ENCODE measurements around the gene RBM20. TPM values are rescaled to one million over a fixed set of nuclear protein-coding genes. Genes with fewer than 3 reads are reported as not detected.

Gene RBM20
- polyA plus RNA-seq, 2 of the 4 experiments (the other 2 are of a cell fraction), result 1.5 to 1.8 TPM

- WGBS (ENCODE audit: missing lambda C conversion rate), result 96% methylated on average over 2 of the region's 2 CpGs
- no peak for ATAC-seq
- H3K4me2 ChIP-seq, result no peak overlapping the region
- no peaks in the 10 kb centered on the region for H3K9me3 ChIP-seq
- peaks cover 9% of the 10 kb centered on the region; the same call in 1 of the 3 replicates for H3K4me1 ChIP-seq
- H3K27ac ChIP-seq, result no peak overlapping the region
- no peak for DNase-seq (ENCODE audit: low read depth in 1 of 2, low spot score in 1 of 2)
- no peak overlapping the region for H3K4me3 ChIP-seq
- ChIA-PET POLR2A (no interaction called here), CTCF (interaction anchor here (0.6 to 1.5 kb wide), 4 partner anchors 11 to 1539 kb away, joined by 3 read pairs; no protein-coding TSS in a partner anchor)
- FAIRE-seq, result no peak
- TF ChIP-seq PBX3 (IDR thresholded peaks at IDR 0.05) (no peak), KDM5A (IDR thresholded peaks at IDR 0.05) (no peak), NPAS2 (CRISPR knock-in tag; IDR thresholded peaks at IDR 0.05; ENCODE audit: borderline replicate concordance) (no peak), MAX (IDR thresholded peaks at IDR 0.05) (no peak), RNF2 (IDR thresholded peaks at IDR 0.05; ENCODE audit: borderline replicate concordance, low read depth) (no peak), RCOR1 (IDR thresholded peaks at IDR 0.05; ENCODE audit: low read depth, low read length) (no peak), ZC3H11A (IDR thresholded peaks at IDR 0.05) (no peak), HOXA7 (CRISPR knock-in tag; IDR thresholded peaks at IDR 0.05) (no peak), ELK1 (IDR thresholded peaks at IDR 0.05; ENCODE audit: low read depth, low read length) (no peak), HDAC2 (IDR thresholded peaks at IDR 0.05) (no peak)
Observed at GRCh38 chr10:110798340-110798739, 154.2 kb downstream of the RBM20 start.

- Histone ChIP-seq H3K4me3 (no peak overlapping the region), H3K4me2 (peak overlapping the region; percentile 19; the same call in 1 of the 3 replicates), H3K4me1 (peaks cover 9% of the 10 kb centered on the region; the same call in 1 of the 3 replicates), H3K9me3 (no peaks in the 10 kb centered on the region), H3K27ac (no peak overlapping the region)
- DNase-seq (ENCODE audit: low read depth in 1 of 2, low spot score in 1 of 2) (no peak), FAIRE-seq (no peak), ATAC-seq (no peak)
- ChIA-PET POLR2A (interaction anchor here (1.1 to 3.0 kb wide), 3 partner anchors 40 to 117 kb away, joined by 3 to 15 read pairs (median 6); partner anchors contain the start of genes BBIP1, PDCD4 and SHOC2), CTCF (interaction anchor here (0.6 to 1.1 kb wide), 3 partner anchors 17 to 1373 kb away, joined by 3 to 4 read pairs (median 3); no protein-coding TSS in a partner anchor)
- TF ChIP-seq HOXB5 (CRISPR knock-in tag; IDR thresholded peaks at IDR 0.05), result no peak
- no peak for TF ChIP-seq MAZ (IDR thresholded peaks at IDR 0.05; ENCODE audit: borderline replicate concordance, low read depth, low read length)
- 85% methylated on average over 1 of the region's 1 CpG for WGBS (ENCODE audit: missing lambda C conversion rate)
Observed at GRCh38 chr10:110802090-110802489, 158.0 kb downstream of the RBM20 start.

- no peak overlapping the region for H3K27ac ChIP-seq
- TF ChIP-seq BCL3 (IDR thresholded peaks at IDR 0.05) (no peak), CHD2 (IDR thresholded peaks at IDR 0.05; ENCODE audit: low read length, partially characterized antibody) (no peak), RAD21 (conservative IDR thresholded peaks at IDR 0.05 in 1 of 2, IDR thresholded peaks at IDR 0.05 in 1 of 2) (no peak), HES2 (IDR thresholded peaks at IDR 0.05) (no peak), TFCP2L1 (CRISPR knock-in tag; IDR thresholded peaks at IDR 0.05) (no peak), HMGXB4 (CRISPR knock-in tag; IDR thresholded peaks at IDR 0.05; ENCODE audit: borderline replicate concordance) (no peak), HOXB5 (CRISPR knock-in tag; IDR thresholded peaks at IDR 0.05) (no peak), MYC (IDR thresholded peaks at IDR 0.05; ENCODE audit: borderline replicate concordance, low read length) (no peak), FOSB (CRISPR knock-in tag; IDR thresholded peaks at IDR 0.05) (no peak)
- peak overlapping the region; percentile 19; the same call in 1 of the 3 replicates for H3K4me2 ChIP-seq
- peaks cover 9% of the 10 kb centered on the region; the same call in 1 of the 3 replicates for H3K4me1 ChIP-seq
- ATAC-seq (0 out of 6 replicates have a peak, but pooled peaks of 1 of the 2 experiments have one; percentile 16), DNase-seq (ENCODE audit: low read depth in 1 of 2, low spot score in 1 of 2) (no peak), FAIRE-seq (no peak)
- 45% methylated on average over 7 of the region's 7 CpGs for WGBS (ENCODE audit: missing lambda C conversion rate)
- POLR2A ChIA-PET, result interaction anchor here (1.1 to 3.0 kb wide), 3 partner anchors 40 to 116 kb away, joined by 3 to 15 read pairs (median 6); partner anchors contain the start of genes BBIP1, PDCD4 and SHOC2
- no peak overlapping the region for H3K4me3 ChIP-seq
- no peaks in the 10 kb centered on the region for H3K9me3 ChIP-seq
- CTCF ChIA-PET, result interaction anchor here (0.6 to 3.3 kb wide), 14 partner anchors 8 to 1372 kb away, joined by 3 to 25 read pairs (median 4); no protein-coding TSS in a partner anchor
Observed at GRCh38 chr10:110802551-110803238, 158.6 kb downstream of the RBM20 start.

All from A549 (cell line).